Measurements from ENCODE around the gene KCNJ6. TPM values are rescaled to one million over a fixed set of nuclear protein-coding genes. Genes with fewer than 3 reads are reported as not detected.

KCNJ6 gene
- polyA plus RNA-seq, 1 of the 3 experiments (the other 2 are of a cell fraction) = not detected

- ChIA-PET CTCF (interaction anchor here (0.7 to 4.4 kb wide), 34 partner anchors 9 to 644 kb away, joined by 3 to 52 read pairs (median 5); partner anchors contain the start of gene KCNJ6), POLR2A (no interaction called here)
- peak; percentile 39 for DNase-seq
- Histone ChIP-seq H4K20me1 (ENCODE audit: insufficient read depth) (no peaks in the 10 kb centered on the region), H3F3A (replicated peaks; ENCODE audit: insufficient read depth) (no peaks in the 10 kb centered on the region), H3K79me2 (ENCODE audit: insufficient read depth) (no peaks in the 10 kb centered on the region), H2AFZ (ENCODE audit: low read depth) (no peak overlapping the region), H3K36me3 (replicated peaks in 1 of 2; ENCODE audit: control insufficient read depth in 1 of 2, insufficient read depth in 2 of 2, low read length in 1 of 2) (no peaks in the 10 kb centered on the region), H3K27ac (ENCODE audit: low read depth in 2 of 2, low read length in 1 of 2) (peak overlapping the region in 1 of 2 experiments; percentile 60; a peak in 2 of 4 replicates), H3K4me3 (ENCODE audit: low read depth in 2 of 2, low read length in 1 of 2) (no peak overlapping the region), H3K4me1 (ENCODE audit: control insufficient read depth in 1 of 2, insufficient read depth in 2 of 2, low read depth in 1 of 2, low read length in 1 of 2) (peaks cover 0 to 15% of the 10 kb centered on the region in 2 experiments; a peak in 1 of 4 replicates), H3K9me2 (no peaks in the 10 kb centered on the region), H3K9ac (no peak overlapping the region), H3K4me2 (no peak overlapping the region), H3K27me3 (ENCODE audit: insufficient read depth) (no peaks in the 10 kb centered on the region), H3K9me3 (no peaks in the 10 kb centered on the region)
- 55% methylated on average over 9 of the region's 9 CpGs for WGBS (ENCODE audit: low lambda C conversion rate)
- TF ChIP-seq REST (IDR thresholded peaks at IDR 0.05; ENCODE audit: low read depth, low read length) (no peak), PBX3 (IDR thresholded peaks at IDR 0.05) (no peak), EP300 (IDR thresholded peaks at IDR 0.05; ENCODE audit: borderline replicate concordance in 1 of 2, low read depth in 1 of 2, low read length in 1 of 2) (peak in 1 of 2 experiments; percentile 14; a peak in 1 of 4 replicates), SMC3 (IDR thresholded peaks at IDR 0.05; ENCODE audit: low read depth, low read length) (no peak), TCF12 (IDR thresholded peaks at IDR 0.05) (no peak), CHD2 (IDR thresholded peaks at IDR 0.05; ENCODE audit: low read length, partially characterized antibody) (peak; percentile 16)
These were observed 204.9 kb downstream of the KCNJ6 start for GRCh38 chr21:37711286-37711829.

GRCh38 chr21:37710546-37711285 is 205.5 kb downstream of the KCNJ6 start:
- H3K9ac ChIP-seq = no peak overlapping the region
- peak; percentile 50 for DNase-seq
- H3K9me3 ChIP-seq = no peaks in the 10 kb centered on the region
- no peaks in the 10 kb centered on the region for H3K27me3 ChIP-seq (ENCODE audit: insufficient read depth)
- H3K9me2 ChIP-seq = no peaks in the 10 kb centered on the region
- no peaks in the 10 kb centered on the region for H3K79me2 ChIP-seq (ENCODE audit: insufficient read depth)
- H4K20me1 ChIP-seq (ENCODE audit: insufficient read depth) = no peaks in the 10 kb centered on the region
- H2AFZ ChIP-seq (ENCODE audit: low read depth) = no peak overlapping the region
- H3K4me2 ChIP-seq = no peak overlapping the region
- no peaks in the 10 kb centered on the region for H3F3A ChIP-seq (replicated peaks; ENCODE audit: insufficient read depth)
- H3K27ac ChIP-seq (ENCODE audit: low read depth in 2 of 2, low read length in 1 of 2) = peak overlapping the region in 1 of 2 experiments; percentile 60; a peak in 2 of 4 replicates
- no peak overlapping the region for H3K4me3 ChIP-seq (ENCODE audit: low read depth in 2 of 2, low read length in 1 of 2)
- CTCF ChIA-PET = interaction anchor here (0.7 to 4.4 kb wide), 17 partner anchors 10 to 645 kb away, joined by 3 to 52 read pairs (median 7); partner anchors contain the start of gene KCNJ6
- POLR2A ChIA-PET = no interaction called here
- TF ChIP-seq YY1 (IDR thresholded peaks at IDR 0.05; ENCODE audit: low read depth) (no peak), RAD21 (IDR thresholded peaks at IDR 0.05; ENCODE audit: low read length) (no peak), ZBTB33 (IDR thresholded peaks at IDR 0.05; ENCODE audit: borderline replicate concordance, low read depth) (no peak), CHD2 (IDR thresholded peaks at IDR 0.05; ENCODE audit: low read length, partially characterized antibody) (no peak), MXI1 (IDR thresholded peaks at IDR 0.05; ENCODE audit: low read depth, low read length) (peak; percentile 36; the same call in 1 of the 2 replicates), TCF12 (IDR thresholded peaks at IDR 0.05) (no peak), IRF3 (IDR thresholded peaks at IDR 0.05; ENCODE audit: low read depth, low read length) (no peak), RFX5 (IDR thresholded peaks at IDR 0.05; ENCODE audit: low read length) (no peak), EP300 (IDR thresholded peaks at IDR 0.05; ENCODE audit: borderline replicate concordance in 1 of 2, low read depth in 1 of 2, low read length in 1 of 2) (peak in 1 of 2 experiments; percentile 30; a peak in 2 of 4 replicates), RCOR1 (IDR thresholded peaks at IDR 0.05; ENCODE audit: low read length) (peak; percentile 15; the same call in 1 of the 2 replicates)
- no peaks in the 10 kb centered on the region for H3K36me3 ChIP-seq (replicated peaks in 1 of 2; ENCODE audit: control insufficient read depth in 1 of 2, insufficient read depth in 2 of 2, low read length in 1 of 2)
- WGBS (ENCODE audit: low lambda C conversion rate) = 34% methylated on average over 23 of the region's 24 CpGs
- H3K4me1 ChIP-seq (ENCODE audit: control insufficient read depth in 1 of 2, insufficient read depth in 2 of 2, low read depth in 1 of 2, low read length in 1 of 2) = peaks cover 0 to 15% of the 10 kb centered on the region in 2 experiments; a peak in 1 of 4 replicates
